Inferior parietal cortex (tissue), 1 donor: ENCODE results near the gene EEF1AKMT3.
A peak's percentile ranks its signal among the peaks of the same experiment; 100 is the strongest.
"Not testable (repeated sequence)": the region's sequence is repeated elsewhere in the genome, so short reads cannot be mapped to it uniquely, and the experiment has no call there.

Experiments
- DNase-seq: peaks from one replicate; pipeline ENCODE4 v3.0.0-alpha.2; 2016; ENCODE audit errors: extremely low spot score

The EEF1AKMT3 gene

GRCh38 chr12:57765003-57765697, 7.3 kb upstream of the EEF1AKMT3 start:
- no peak for DNase-seq

GRCh38 chr12:57765698-57766463, 6.5 kb upstream of the EEF1AKMT3 start:
- DNase-seq: no peak

- no peak for DNase-seq
Measured at GRCh38 chr12:57766464-57767304, 5.7 kb upstream of the EEF1AKMT3 start, which contains the start of gene CYP27B1. CYP27B1 (minus strand) TSS chr12:57767078; CDS start chr12:57767041, 37 bp downstream.

GRCh38 chr12:57767305-57767698, 5.1 kb upstream of the EEF1AKMT3 start:
- DNase-seq: no peak

GRCh38 chr12:57767876-57768275, 4.5 kb upstream of the EEF1AKMT3 start:
- DNase-seq: no peak

GRCh38 chr12:57769594-57769993, 2.8 kb upstream of the EEF1AKMT3 start:
- DNase-seq: no peak

GRCh38 chr12:57770734-57771133, 1.7 kb upstream of the EEF1AKMT3 start:
- DNase-seq: no peak

GRCh38 chr12:57771236-57771872, 1.1 kb upstream of the EEF1AKMT3 start:
- DNase-seq: no peak

GRCh38 chr12:57771873-57772428, 463 bp upstream of the EEF1AKMT3 start, which contains the start of gene METTL1:
METTL1 (minus strand) TSS chr12:57772105; CDS start chr12:57772083, 22 bp downstream.
- peak; percentile 97 for DNase-seq

GRCh38 chr12:57774634-57775033, 2.2 kb downstream of the EEF1AKMT3 start:
- DNase-seq: not testable (repeated sequence)

- no peak for DNase-seq
Measured at GRCh38 chr12:57775044-57775443, 2.6 kb downstream of the EEF1AKMT3 start.

GRCh38 chr12:57775563-57776246, 3.3 kb downstream of the EEF1AKMT3 start:
- no peak for DNase-seq

- no peak for DNase-seq
Measured at GRCh38 chr12:57776247-57776587, 3.8 kb downstream of the EEF1AKMT3 start.

GRCh38 chr12:57777367-57777766, 5.0 kb downstream of the EEF1AKMT3 start:
- DNase-seq: no peak

- DNase-seq: no peak
Measured at GRCh38 chr12:57777911-57778310, 5.5 kb downstream of the EEF1AKMT3 start.

- DNase-seq: no peak
Measured at GRCh38 chr12:57779736-57780135, 7.3 kb downstream of the EEF1AKMT3 start.

GRCh38 chr12:57780284-57780897, 8.0 kb downstream of the EEF1AKMT3 start:
- no peak for DNase-seq

GRCh38 chr12:57781244-57781643, 8.8 kb downstream of the EEF1AKMT3 start:
- DNase-seq: no peak

GRCh38 chr12:57781801-57782200, 9.4 kb downstream of the EEF1AKMT3 start:
- DNase-seq: no peak

- no peak for DNase-seq
Measured at GRCh38 chr12:57782243-57782607, 9.8 kb downstream of the EEF1AKMT3 start.
